HFF-Myc (cell line): ENCODE results near the gene PRPF6.

Experiments
- DNase-seq: peaks from one replicate; pipeline ENCODE4 v3.0.0-alpha.2; 2011; ENCODE audit warnings: low read depth; ENCODE audit errors: extremely low read depth
- H3K4me3 ChIP-seq: replicated peaks from 2 replicates; pipeline ENCODE4 v1.5.1; 2011; ENCODE audit warnings: low read depth, mild to moderate bottlenecking, control low read depth, low read length
- TF ChIP-seq, protein P1 (sequence below): IDR thresholded peaks from 2 replicates; pipeline ENCODE4 v1.5.1; 2012; ENCODE audit warnings: mild to moderate bottlenecking, low read depth, low read length, control low read depth; ENCODE audit errors: missing control alignments

PRPF6 gene

DNA sequence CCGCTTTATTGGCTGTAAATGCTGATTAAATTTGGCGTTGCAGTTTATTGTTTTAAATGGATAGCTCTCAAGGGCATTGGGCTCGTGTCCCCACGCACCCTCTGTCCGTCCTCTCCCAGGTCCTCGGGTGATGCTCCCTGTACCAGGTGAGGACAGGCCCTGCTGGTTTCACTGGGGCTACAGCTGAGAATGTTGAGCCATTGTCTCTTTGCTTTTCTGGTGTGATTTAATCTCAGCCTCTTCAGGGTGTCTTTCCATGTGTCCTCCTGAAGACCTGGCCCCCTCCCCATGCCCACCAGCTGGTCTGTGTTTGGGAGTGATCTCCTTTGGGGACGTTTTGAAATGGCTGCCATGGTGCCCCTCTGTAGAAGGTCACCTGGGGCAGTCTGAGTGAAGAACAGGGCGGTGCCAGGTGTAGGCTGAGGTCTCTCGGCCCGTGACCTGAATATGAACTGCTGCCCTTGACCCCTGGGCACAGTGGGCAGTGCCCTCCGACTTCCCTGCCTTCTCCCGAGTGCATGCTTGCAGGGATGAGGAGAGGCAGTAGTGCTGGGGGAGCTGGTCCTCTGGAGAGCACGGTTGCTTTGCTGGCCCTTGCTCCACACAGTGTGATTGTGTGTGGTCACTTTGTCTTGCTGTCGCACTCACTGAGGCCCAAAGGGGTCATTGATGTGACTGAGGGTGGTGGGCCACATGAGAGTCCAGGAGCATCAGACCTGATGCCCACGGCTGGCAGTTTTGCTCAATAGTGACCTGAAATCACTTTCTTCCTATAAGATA lies 42.6 kb downstream of the PRPF6 start:
- no peak for DNase-seq
- TF ChIP-seq, protein P1, sequence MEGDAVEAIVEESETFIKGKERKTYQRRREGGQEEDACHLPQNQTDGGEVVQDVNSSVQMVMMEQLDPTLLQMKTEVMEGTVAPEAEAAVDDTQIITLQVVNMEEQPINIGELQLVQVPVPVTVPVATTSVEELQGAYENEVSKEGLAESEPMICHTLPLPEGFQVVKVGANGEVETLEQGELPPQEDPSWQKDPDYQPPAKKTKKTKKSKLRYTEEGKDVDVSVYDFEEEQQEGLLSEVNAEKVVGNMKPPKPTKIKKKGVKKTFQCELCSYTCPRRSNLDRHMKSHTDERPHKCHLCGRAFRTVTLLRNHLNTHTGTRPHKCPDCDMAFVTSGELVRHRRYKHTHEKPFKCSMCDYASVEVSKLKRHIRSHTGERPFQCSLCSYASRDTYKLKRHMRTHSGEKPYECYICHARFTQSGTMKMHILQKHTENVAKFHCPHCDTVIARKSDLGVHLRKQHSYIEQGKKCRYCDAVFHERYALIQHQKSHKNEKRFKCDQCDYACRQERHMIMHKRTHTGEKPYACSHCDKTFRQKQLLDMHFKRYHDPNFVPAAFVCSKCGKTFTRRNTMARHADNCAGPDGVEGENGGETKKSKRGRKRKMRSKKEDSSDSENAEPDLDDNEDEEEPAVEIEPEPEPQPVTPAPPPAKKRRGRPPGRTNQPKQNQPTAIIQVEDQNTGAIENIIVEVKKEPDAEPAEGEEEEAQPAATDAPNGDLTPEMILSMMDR = no peak
- H3K4me3 ChIP-seq = no peak overlapping the region

DNA sequence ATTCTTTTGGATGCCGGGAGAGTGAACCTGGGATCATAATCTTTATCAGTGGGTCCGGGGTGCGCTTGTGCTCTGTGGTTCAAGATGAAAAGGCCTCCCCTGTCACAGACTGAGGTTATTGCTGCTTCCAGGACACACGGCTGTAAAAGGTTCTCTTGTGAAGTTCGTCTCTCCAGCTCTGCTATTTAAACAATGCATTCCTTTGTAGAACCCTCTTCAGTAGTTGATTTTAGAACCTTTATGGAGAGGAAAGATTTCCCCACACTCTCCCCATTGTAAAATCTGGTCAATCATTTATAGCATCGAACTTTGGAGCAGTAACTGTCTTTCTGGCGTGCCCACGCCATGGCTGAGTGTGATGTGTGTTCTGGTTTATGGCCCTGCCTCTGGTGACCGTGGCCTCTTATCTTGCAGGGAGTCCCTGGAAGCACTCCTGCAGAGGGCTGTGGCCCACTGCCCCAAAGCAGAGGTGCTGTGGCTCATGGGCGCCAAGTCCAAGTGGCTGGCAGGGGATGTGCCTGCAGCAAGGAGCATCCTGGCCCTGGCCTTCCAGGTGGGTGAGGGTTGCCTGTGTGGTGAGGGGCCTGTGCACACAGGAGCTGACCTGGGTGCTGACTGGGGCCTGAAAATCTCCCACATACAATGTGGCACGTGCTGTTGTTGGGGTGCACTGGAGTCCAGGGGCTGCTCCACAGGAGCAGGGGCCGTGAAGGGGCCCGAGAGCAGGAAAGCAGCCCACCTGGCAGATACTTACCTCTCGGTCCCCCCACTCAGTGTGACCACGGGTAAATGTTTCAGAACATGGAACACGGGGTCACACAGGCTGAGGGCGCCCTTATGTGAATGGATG lies 43.4 kb downstream of the PRPF6 start:
- TF ChIP-seq, protein P1 = no peak
- DNase-seq = no peak
- H3K4me3 ChIP-seq = no peak overlapping the region

DNA sequence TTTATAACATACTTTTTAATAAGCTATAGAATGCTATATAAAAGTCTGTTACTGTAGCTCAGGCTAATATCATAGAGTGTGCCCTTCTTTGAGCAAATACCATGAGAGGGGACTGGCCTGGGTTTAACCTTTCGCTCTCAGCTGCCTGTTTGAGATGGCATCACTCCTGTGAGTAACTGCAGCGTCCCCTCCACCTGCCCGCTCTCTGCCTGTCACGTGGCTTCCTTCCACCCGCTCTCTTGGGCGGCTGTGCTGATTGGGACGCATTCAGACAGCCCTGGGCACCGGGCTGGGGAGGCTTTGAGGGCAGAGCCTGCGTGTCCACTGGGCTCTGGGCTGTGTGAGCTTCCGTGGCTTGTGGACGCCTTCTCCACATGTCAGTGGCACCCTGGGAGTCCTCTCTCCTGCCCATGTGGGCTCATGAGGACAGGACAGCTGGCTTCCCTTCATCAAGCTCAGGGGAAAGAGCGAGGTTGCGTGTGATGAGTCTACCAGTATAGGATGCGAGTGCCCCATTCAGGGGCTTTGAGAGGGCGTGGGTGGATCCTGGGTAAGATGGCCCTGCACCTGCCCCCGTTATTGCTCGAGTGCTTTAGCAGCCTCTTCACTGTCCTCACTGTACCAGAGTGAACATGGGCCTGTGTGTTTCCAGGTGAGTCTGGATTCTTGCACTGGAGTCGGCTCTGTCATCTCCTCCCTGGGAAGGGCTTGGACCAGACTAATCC lies 44.3 kb downstream of the PRPF6 start:
- no peak overlapping the region for H3K4me3 ChIP-seq
- DNase-seq = no peak
- TF ChIP-seq, protein P1 = no peak

DNA sequence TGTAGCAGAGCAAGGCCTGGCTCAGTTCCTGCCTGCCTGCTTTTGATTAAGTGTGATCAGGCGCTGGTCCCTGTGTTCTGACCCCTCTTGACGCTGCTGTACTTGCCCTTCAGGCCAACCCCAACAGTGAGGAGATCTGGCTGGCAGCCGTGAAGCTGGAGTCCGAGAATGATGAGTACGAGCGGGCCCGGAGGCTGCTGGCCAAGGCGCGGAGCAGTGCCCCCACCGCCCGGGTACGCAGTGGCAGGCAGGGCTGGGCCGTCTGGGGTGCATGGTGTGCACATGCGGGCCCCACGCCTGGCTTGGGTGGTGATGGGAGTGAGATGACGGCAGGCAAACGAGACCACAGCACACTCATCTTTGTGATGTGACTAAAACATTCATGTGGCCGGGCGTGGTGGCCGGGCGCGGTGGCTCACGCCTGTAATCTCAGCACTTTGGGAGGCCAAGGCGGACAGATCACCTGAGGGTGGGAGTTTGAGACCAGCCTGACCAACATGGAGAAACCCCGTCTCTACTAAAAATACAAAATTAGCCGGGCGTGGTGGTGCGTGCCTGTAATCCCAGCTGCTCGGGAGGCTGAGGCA lies 45.0 kb downstream of the PRPF6 start:
- no peak for DNase-seq
- no peak overlapping the region for H3K4me3 ChIP-seq
- TF ChIP-seq, protein P1 = no peak

DNA sequence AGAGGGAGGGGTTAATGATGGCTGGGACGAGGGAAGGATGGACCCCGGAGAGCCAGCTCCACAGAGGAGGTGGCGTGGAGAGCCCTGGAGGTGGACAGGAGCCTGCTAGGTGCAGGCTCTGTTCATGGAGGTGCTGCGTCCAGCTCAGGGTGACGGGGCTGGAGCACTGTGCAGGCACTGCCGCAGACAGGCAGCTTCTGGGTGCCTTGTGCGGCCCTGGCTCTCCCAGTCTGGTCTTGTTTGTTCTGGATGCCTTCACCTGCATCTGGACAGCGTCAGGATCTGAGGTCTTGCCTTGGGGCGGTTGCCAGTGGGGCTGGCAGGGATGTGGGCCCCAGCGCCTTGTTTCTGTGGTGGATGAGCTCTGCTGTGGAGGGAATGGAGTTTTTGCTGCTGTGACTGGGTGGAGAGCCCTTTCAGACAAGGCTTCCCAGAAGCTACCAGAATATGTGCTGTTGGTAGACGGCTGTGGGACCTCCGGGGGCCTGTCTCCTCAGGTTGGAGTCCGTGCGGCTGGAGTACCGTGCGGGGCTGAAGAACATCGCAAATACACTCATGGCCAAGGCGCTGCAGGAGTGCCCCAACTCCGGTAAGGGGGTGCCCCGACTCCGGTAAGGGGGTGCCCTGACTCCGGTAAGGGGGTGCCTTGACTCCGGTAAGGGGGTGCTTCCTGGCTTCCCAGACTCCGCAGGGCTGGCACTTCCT lies 47.2 kb downstream of the PRPF6 start:
- DNase-seq = no peak
- no peak overlapping the region for H3K4me3 ChIP-seq
- TF ChIP-seq, protein P1 = no peak
